Hepatocyte (in vitro differentiated cells): ENCODE results near the gene ZNF675.

Source experiments
- EZH2 ChIP-seq: fragments of 200-600 bp; sonication (generic); IDR thresholded peaks from 2 replicates; pipeline ENCODE4 v1.6.1; 2016; ENCODE audit warnings: antibody characterized with exemption, mild to moderate bottlenecking, borderline replicate concordance
- TF ChIP-seq, protein P1 (sequence below): fragments of 200-600 bp; sonication (generic); IDR thresholded peaks from 2 replicates; pipeline ENCODE4 v1.5.1; 2016; ENCODE audit warnings: antibody characterized with exemption, mild to moderate bottlenecking; ENCODE audit not compliant: poor library complexity

DNA sequence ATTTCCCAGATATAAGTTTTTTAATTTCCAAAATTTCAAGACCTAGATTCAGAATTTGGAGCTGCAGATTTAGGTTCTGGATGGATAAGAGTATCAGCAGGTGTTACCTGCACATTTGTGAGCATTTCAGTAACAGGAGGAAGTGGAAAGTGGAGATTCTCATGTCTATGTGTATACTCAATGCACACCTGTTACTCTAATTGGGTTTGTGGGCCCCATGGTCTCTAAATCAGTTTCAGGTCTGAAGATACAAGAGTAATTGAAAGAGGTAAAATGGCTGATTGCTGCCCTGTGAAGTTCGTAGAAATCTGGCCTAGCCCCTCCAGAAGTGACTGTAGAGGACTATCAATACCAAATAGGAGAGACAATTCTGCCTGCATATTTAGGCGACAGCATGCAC lies 13.9 kb downstream of the ZNF675 start:
- TF ChIP-seq, protein P1, sequence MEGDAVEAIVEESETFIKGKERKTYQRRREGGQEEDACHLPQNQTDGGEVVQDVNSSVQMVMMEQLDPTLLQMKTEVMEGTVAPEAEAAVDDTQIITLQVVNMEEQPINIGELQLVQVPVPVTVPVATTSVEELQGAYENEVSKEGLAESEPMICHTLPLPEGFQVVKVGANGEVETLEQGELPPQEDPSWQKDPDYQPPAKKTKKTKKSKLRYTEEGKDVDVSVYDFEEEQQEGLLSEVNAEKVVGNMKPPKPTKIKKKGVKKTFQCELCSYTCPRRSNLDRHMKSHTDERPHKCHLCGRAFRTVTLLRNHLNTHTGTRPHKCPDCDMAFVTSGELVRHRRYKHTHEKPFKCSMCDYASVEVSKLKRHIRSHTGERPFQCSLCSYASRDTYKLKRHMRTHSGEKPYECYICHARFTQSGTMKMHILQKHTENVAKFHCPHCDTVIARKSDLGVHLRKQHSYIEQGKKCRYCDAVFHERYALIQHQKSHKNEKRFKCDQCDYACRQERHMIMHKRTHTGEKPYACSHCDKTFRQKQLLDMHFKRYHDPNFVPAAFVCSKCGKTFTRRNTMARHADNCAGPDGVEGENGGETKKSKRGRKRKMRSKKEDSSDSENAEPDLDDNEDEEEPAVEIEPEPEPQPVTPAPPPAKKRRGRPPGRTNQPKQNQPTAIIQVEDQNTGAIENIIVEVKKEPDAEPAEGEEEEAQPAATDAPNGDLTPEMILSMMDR = no peak
- no peak for TF ChIP-seq EZH2
